Measurements from ENCODE around the gene FGF12. TPM values are rescaled to one million over a fixed set of nuclear protein-coding genes. Genes with fewer than 3 reads are reported as not detected.

FGF12 gene
- total RNA-seq, 1 donor from 2014 or later: 9.8 TPM

- no peaks in the 10 kb centered on the region for H3K9me3 Mint-ChIP-seq
- peaks cover 14% of the 10 kb centered on the region for H3K27me3 Mint-ChIP-seq
- DNase-seq (ENCODE audit: extremely low spot score, unreplicated experiment): no peak
- H3K27ac Mint-ChIP-seq: no peak overlapping the region
- no peaks in the 10 kb centered on the region for H3K36me3 Mint-ChIP-seq
- H3K4me1 Mint-ChIP-seq (ENCODE audit: unreplicated experiment): no peaks in the 10 kb centered on the region
- no peak overlapping the region for H3K4me3 Mint-ChIP-seq
- no peak for TF ChIP-seq CTCF (conservative IDR thresholded peaks at IDR 0.05)
Measured at GRCh38 chr3:192186498-192186897, 540.8 kb downstream of the FGF12 start.

GRCh38 chr3:192186045-192186444 lies 541.3 kb downstream of the FGF12 start:
- Mint-ChIP-seq H3K27me3 (peaks cover 14% of the 10 kb centered on the region), H3K9me3 (no peaks in the 10 kb centered on the region), H3K27ac (no peak overlapping the region), H3K36me3 (no peaks in the 10 kb centered on the region), H3K4me3 (no peak overlapping the region), H3K4me1 (ENCODE audit: unreplicated experiment) (no peaks in the 10 kb centered on the region)
- DNase-seq (ENCODE audit: extremely low spot score, unreplicated experiment): no peak
- TF ChIP-seq CTCF (conservative IDR thresholded peaks at IDR 0.05): no peak

DNA sequence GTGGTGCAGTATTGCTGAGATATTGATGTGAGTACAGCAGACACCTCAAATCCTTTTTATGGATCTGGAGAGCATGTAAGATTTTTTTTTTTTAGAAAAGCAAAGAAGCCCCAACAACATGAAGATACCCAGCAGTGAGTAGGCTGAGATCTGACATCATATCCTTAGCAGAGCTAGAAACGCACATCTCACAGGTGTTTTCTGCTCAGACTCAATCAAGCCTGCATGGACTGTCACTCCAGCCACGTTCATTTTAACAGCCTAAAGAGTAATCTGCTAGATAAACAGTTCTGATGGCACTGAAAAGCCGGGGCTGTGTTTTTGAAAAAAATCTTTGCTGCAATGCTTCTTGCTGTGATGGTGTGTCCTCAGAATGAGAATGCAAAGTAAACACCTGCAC lies 544.2 kb downstream of the FGF12 start:
- H3K4me1 Mint-ChIP-seq (ENCODE audit: unreplicated experiment): no peaks in the 10 kb centered on the region
- H3K27ac Mint-ChIP-seq: no peak overlapping the region
- no peaks in the 10 kb centered on the region for H3K9me3 Mint-ChIP-seq
- no peak overlapping the region for H3K4me3 Mint-ChIP-seq
- no peak for TF ChIP-seq CTCF (conservative IDR thresholded peaks at IDR 0.05)
- no peaks in the 10 kb centered on the region for H3K36me3 Mint-ChIP-seq
- peaks cover 12% of the 10 kb centered on the region for H3K27me3 Mint-ChIP-seq
- DNase-seq (ENCODE audit: extremely low spot score, unreplicated experiment): no peak

GRCh38 chr3:192181151-192181550 lies 546.2 kb downstream of the FGF12 start:
- Mint-ChIP-seq H3K4me3 (no peak overlapping the region), H3K4me1 (ENCODE audit: unreplicated experiment) (no peaks in the 10 kb centered on the region), H3K27me3 (peaks cover 4% of the 10 kb centered on the region), H3K36me3 (no peaks in the 10 kb centered on the region), H3K27ac (no peak overlapping the region), H3K9me3 (no peaks in the 10 kb centered on the region)
- TF ChIP-seq CTCF (conservative IDR thresholded peaks at IDR 0.05): no peak
- DNase-seq (ENCODE audit: extremely low spot score, unreplicated experiment): no peak

GRCh38 chr3:192177383-192177782 lies 550.0 kb downstream of the FGF12 start:
- TF ChIP-seq CTCF (conservative IDR thresholded peaks at IDR 0.05): no peak
- no peaks in the 10 kb centered on the region for H3K36me3 Mint-ChIP-seq
- H3K27me3 Mint-ChIP-seq: no peaks in the 10 kb centered on the region
- H3K9me3 Mint-ChIP-seq: no peaks in the 10 kb centered on the region
- H3K4me1 Mint-ChIP-seq (ENCODE audit: unreplicated experiment): no peaks in the 10 kb centered on the region
- H3K27ac Mint-ChIP-seq: no peak overlapping the region
- H3K4me3 Mint-ChIP-seq: no peak overlapping the region
- DNase-seq (ENCODE audit: extremely low spot score, unreplicated experiment): no peak

- Mint-ChIP-seq H3K27me3 (no peaks in the 10 kb centered on the region), H3K36me3 (no peaks in the 10 kb centered on the region), H3K4me1 (ENCODE audit: unreplicated experiment) (no peaks in the 10 kb centered on the region), H3K4me3 (no peak overlapping the region), H3K9me3 (no peaks in the 10 kb centered on the region), H3K27ac (no peak overlapping the region)
- no peak for TF ChIP-seq CTCF (conservative IDR thresholded peaks at IDR 0.05)
- DNase-seq (ENCODE audit: extremely low spot score, unreplicated experiment): no peak
Measured at GRCh38 chr3:192174283-192174682, 553.1 kb downstream of the FGF12 start.

Data from type B pancreatic cell (in vitro differentiated cells).